ENCODE results near the gene EGLN3.

GRCh38 chr14:33904609-33905008, 46.3 kb downstream of the EGLN3 start:
- TF ChIP-seq CTCF (IDR thresholded peaks at IDR 0.05; ENCODE audit: poor library complexity, severe bottlenecking) (no peak), RAD21 (conservative IDR thresholded peaks at IDR 0.05) (no peak), POLR2AphosphoS5 (IDR thresholded peaks at IDR 0.05) (no peak), TAF1 (IDR thresholded peaks at IDR 0.05; ENCODE audit: low read depth) (no peak), EZH2 (IDR thresholded peaks at IDR 0.05; ENCODE audit: borderline replicate concordance, insufficient read depth, low read length, poor library complexity, severe bottlenecking) (no peak)

Data from neural cell (in vitro differentiated cells).